Upper lobe of right lung (tissue), 1 donor: ENCODE results near the gene RNH1. TPM values are rescaled to one million over a fixed set of nuclear protein-coding genes. Genes with fewer than 3 reads are reported as not detected.

Experiments
- ATAC-seq: fragments of 200-7000 bp; cut with Tn5 transposase; one replicate; pipeline ENCODE4 v1.9.1; 2020; ENCODE audit warnings: mild to moderate bottlenecking, moderate library complexity
- DNase-seq: peaks from one replicate; pipeline ENCODE4 v3.0.0-alpha.2; 2020
- H3K27ac ChIP-seq: fragments of 200-600 bp; one replicate; pipeline ENCODE4 v1.8.0; 2022
- H3K27me3 ChIP-seq: fragments of 200-600 bp; one replicate; pipeline ENCODE4 v1.8.0; 2022; ENCODE audit warnings: mild to moderate bottlenecking
- H3K36me3 ChIP-seq: fragments of 200-600 bp; one replicate; pipeline ENCODE4 v1.8.0; 2022
- H3K4me1 ChIP-seq: fragments of 200-600 bp; one replicate; pipeline ENCODE4 v1.8.0; 2022
- H3K4me3 ChIP-seq: fragments of 200-600 bp; one replicate; pipeline ENCODE4 v1.8.0; 2022; ENCODE audit warnings: mild to moderate bottlenecking
- H3K9me3 ChIP-seq: fragments of 200-600 bp; one replicate; pipeline ENCODE4 v1.8.0; 2022
- CTCF ChIP-seq: fragments of 200-600 bp; IDR thresholded peaks from one replicate; pipeline ENCODE4 v1.8.0; 2022; ENCODE audit warnings: antibody characterized with exemption
- intact Hi-C: fragments of 100-400 bp; cut with DNase I; formaldehyde crosslinking; loops from one replicate; pipeline ENCODE4 v1.11.0; 2022
- total RNA-seq: library from RNA; stranded (reverse); fragmentation: NEBNext Ultra II Directional; extraction: Animal tissue kit (Norgen Biotek cat#: 25700); gene quantifications from one replicate; pipeline ENCODE4 v1.2.1, GENCODE V29; 2021
- donor health status: DM: no; HTN: yes; CAD: no; lungs with severe emphysema.

RNH1 gene
- total RNA-seq, 1 donor from 2014 or later, result 245 TPM

- Histone ChIP-seq H3K36me3 (peaks cover 18% of the 10 kb centered on the region), H3K27ac (no peak overlapping the region), H3K9me3 (no peaks in the 10 kb centered on the region), H3K27me3 (no peaks in the 10 kb centered on the region), H3K4me1 (peaks cover 10% of the 10 kb centered on the region), H3K4me3 (no peak overlapping the region)
- intact Hi-C loops, result no loop called here
- ATAC-seq (no peak), DNase-seq (no peak)
- no peak for TF ChIP-seq CTCF
These were observed 52.1 kb downstream of the RNH1 start for GRCh38 chr11:454801-455565.

GRCh38 chr11:454043-454442, 53.0 kb downstream of the RNH1 start:
- intact Hi-C loops, result no loop called here
- Histone ChIP-seq H3K4me3 (no peak overlapping the region), H3K4me1 (peaks cover 19% of the 10 kb centered on the region), H3K27me3 (no peaks in the 10 kb centered on the region), H3K36me3 (peaks cover 18% of the 10 kb centered on the region), H3K9me3 (no peaks in the 10 kb centered on the region), H3K27ac (no peak overlapping the region)
- TF ChIP-seq CTCF, result no peak
- no peak for DNase-seq
- ATAC-seq, result no peak

GRCh38 chr11:453564-453963, 53.5 kb downstream of the RNH1 start:
- no peak for DNase-seq
- Histone ChIP-seq H3K4me1 (peaks cover 24% of the 10 kb centered on the region), H3K27ac (no peak overlapping the region), H3K27me3 (no peaks in the 10 kb centered on the region), H3K4me3 (no peak overlapping the region), H3K9me3 (no peaks in the 10 kb centered on the region), H3K36me3 (peaks cover 18% of the 10 kb centered on the region)
- intact Hi-C loops, result no loop called here
- no peak for ATAC-seq
- TF ChIP-seq CTCF, result no peak

GRCh38 chr11:452916-453527, 54.0 kb downstream of the RNH1 start:
- TF ChIP-seq CTCF, result no peak

GRCh38 chr11:452203-452744, 54.8 kb downstream of the RNH1 start:
- no peaks in the 10 kb centered on the region for H3K27me3 ChIP-seq
- no peak overlapping the region for H3K4me3 ChIP-seq
- intact Hi-C loops, result no loop called here
- peaks cover 31% of the 10 kb centered on the region for H3K4me1 ChIP-seq
- no peak for TF ChIP-seq CTCF
- no peak for DNase-seq
- H3K27ac ChIP-seq, result no peak overlapping the region
- H3K36me3 ChIP-seq, result peaks cover 18% of the 10 kb centered on the region
- ATAC-seq, result no peak
- no peaks in the 10 kb centered on the region for H3K9me3 ChIP-seq

More at GRCh38 chr11:452916-453527, 54.0 kb downstream of the RNH1 start:
- H3K4me3 ChIP-seq, result no peak overlapping the region
- no peak overlapping the region for H3K27ac ChIP-seq
- peaks cover 27% of the 10 kb centered on the region for H3K4me1 ChIP-seq
- intact Hi-C loops, result no loop called here
- no peaks in the 10 kb centered on the region for H3K27me3 ChIP-seq
- ATAC-seq, result no peak
- no peak for DNase-seq
- H3K36me3 ChIP-seq, result peaks cover 18% of the 10 kb centered on the region
- H3K9me3 ChIP-seq, result no peaks in the 10 kb centered on the region
